ENCODE results near the gene NT5C3A.

GRCh38 chr7:33061282-33061937 is 1.2 kb downstream of the NT5C3A start:
- TF ChIP-seq CTCF (tag by site-specific recombination; IDR thresholded peaks at IDR 0.05) (no peak), ZNF174 (tag by site-specific recombination; IDR thresholded peaks at IDR 0.05) (no peak), ZNF202 (tag by site-specific recombination; IDR thresholded peaks at IDR 0.05; ENCODE audit: borderline replicate concordance) (no peak), ZNF133 (tag by site-specific recombination; IDR thresholded peaks at IDR 0.05) (no peak), KLF10 (tag by site-specific recombination; IDR thresholded peaks at IDR 0.05) (no peak), ZNF10 (tag by site-specific recombination; IDR thresholded peaks at IDR 0.05) (no peak), ZNF707 (tag by site-specific recombination; IDR thresholded peaks at IDR 0.05) (no peak), ATF2 (tag by site-specific recombination; IDR thresholded peaks at IDR 0.05; ENCODE audit: low read depth) (no peak)

Data from HEK293 (cell line).